Measurements from ENCODE around the gene GFI1. TPM values are rescaled to one million over a fixed set of nuclear protein-coding genes. Genes with fewer than 3 reads are reported as not detected.

The GFI1 gene
- total RNA-seq, 1 experiment from 2014 or later: 0.35 TPM

DNA sequence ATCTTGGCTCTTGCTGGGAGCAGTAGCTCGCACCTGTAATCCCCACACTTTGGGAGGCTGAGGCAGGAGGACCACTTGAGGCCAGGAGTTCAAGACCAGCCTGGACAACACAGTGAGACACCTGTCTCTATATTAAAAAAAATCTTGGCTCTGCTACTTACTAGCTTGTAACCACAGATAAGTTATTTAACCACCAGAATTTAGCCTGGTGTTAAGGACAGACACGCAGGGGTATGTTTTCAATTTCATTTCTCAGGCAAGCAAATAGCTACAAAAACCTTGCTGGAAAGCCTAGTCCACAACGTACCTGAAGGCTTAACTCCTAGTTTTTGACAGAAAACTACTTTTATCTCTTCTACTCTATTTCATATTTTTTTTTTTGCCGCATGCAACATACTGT is 24.8 kb upstream of the GFI1 start:
- TF ChIP-seq ZNF416 (CRISPR knock-in tag; IDR thresholded peaks at IDR 0.05) (no peak), ZNF121 (CRISPR knock-in tag; IDR thresholded peaks at IDR 0.05) (no peak), RELA (CRISPR knock-in tag; IDR thresholded peaks at IDR 0.05; ENCODE audit: borderline replicate concordance) (no peak), GTF2I (CRISPR knock-in tag; conservative IDR thresholded peaks at IDR 0.05) (no peak), ATF3 (CRISPR knock-in tag; conservative IDR thresholded peaks at IDR 0.05) (no peak), ZNF671 (CRISPR knock-in tag; IDR thresholded peaks at IDR 0.05) (no peak), USF2 (CRISPR knock-in tag; IDR thresholded peaks at IDR 0.05) (no peak), TEAD4 (CRISPR knock-in tag; IDR thresholded peaks at IDR 0.05) (no peak), TCF7 (CRISPR knock-in tag; IDR thresholded peaks at IDR 0.05; ENCODE audit: low read depth) (no peak), ZNF232 (CRISPR knock-in tag; IDR thresholded peaks at IDR 0.05) (no peak), ZNF423 (CRISPR knock-in tag; IDR thresholded peaks at IDR 0.05) (no peak), USF1 (CRISPR knock-in tag; IDR thresholded peaks at IDR 0.05) (no peak), MLX (CRISPR knock-in tag; IDR thresholded peaks at IDR 0.05) (no peak), CREB1 (CRISPR knock-in tag; IDR thresholded peaks at IDR 0.05) (no peak), MYBL2 (CRISPR knock-in tag; IDR thresholded peaks at IDR 0.05) (no peak), ARID4B (CRISPR knock-in tag; IDR thresholded peaks at IDR 0.05; ENCODE audit: borderline replicate concordance) (no peak), NR3C1 (CRISPR knock-in tag; conservative IDR thresholded peaks at IDR 0.05; ENCODE audit: low read depth) (no peak)
- TF ChIP-seq, protein P1, sequence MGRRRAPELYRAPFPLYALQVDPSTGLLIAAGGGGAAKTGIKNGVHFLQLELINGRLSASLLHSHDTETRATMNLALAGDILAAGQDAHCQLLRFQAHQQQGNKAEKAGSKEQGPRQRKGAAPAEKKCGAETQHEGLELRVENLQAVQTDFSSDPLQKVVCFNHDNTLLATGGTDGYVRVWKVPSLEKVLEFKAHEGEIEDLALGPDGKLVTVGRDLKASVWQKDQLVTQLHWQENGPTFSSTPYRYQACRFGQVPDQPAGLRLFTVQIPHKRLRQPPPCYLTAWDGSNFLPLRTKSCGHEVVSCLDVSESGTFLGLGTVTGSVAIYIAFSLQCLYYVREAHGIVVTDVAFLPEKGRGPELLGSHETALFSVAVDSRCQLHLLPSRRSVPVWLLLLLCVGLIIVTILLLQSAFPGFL (CRISPR knock-in tag; IDR thresholded peaks at IDR 0.05; ENCODE audit: borderline replicate concordance): no peak
- TF ChIP-seq, protein P2, sequence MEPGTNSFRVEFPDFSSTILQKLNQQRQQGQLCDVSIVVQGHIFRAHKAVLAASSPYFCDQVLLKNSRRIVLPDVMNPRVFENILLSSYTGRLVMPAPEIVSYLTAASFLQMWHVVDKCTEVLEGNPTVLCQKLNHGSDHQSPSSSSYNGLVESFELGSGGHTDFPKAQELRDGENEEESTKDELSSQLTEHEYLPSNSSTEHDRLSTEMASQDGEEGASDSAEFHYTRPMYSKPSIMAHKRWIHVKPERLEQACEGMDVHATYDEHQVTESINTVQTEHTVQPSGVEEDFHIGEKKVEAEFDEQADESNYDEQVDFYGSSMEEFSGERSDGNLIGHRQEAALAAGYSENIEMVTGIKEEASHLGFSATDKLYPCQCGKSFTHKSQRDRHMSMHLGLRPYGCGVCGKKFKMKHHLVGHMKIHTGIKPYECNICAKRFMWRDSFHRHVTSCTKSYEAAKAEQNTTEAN (CRISPR knock-in tag; IDR thresholded peaks at IDR 0.05): no peak

More for the DNA sequence above, 24.8 kb upstream of the GFI1 start:
- POLR2A ChIA-PET: no interaction called here
- Mint-ChIP-seq H3K36me3 (no peaks in the 10 kb centered on the region), H3K9me3 (no peaks in the 10 kb centered on the region), H3K27me3 (ENCODE audit: low read depth) (no peaks in the 10 kb centered on the region), H3K4me3 (no peak overlapping the region), H3K4me1 (no peaks in the 10 kb centered on the region), H3K27ac (no peak overlapping the region)
- CTCF ChIA-PET: no interaction called here
- DNase-seq (ENCODE audit: low spot score) (no peak), ATAC-seq (no peak)

All from WTC11 (cell line).